Measurements from ENCODE around the gene PKD2.

Gene PKD2

DNA sequence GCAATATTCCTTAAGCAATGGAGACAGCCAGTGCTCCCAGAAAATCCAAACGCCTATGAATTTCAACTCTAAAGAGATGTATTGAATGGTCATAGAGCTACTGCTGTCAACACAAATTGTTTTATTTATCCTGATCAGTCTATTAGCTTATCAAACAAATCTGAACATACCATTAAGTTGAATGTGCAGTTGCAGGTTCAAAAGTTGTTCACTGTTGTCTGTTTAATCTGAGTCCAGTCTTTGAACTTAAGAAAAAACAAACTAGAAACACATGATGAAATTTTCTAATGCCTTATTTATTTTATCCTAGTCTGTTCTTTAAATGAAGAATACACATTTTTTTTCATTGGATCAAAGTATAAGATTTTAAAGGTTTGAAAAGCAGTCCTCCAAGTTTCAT lies 73.2 kb downstream of the PKD2 start:
- TF ChIP-seq, protein P1, sequence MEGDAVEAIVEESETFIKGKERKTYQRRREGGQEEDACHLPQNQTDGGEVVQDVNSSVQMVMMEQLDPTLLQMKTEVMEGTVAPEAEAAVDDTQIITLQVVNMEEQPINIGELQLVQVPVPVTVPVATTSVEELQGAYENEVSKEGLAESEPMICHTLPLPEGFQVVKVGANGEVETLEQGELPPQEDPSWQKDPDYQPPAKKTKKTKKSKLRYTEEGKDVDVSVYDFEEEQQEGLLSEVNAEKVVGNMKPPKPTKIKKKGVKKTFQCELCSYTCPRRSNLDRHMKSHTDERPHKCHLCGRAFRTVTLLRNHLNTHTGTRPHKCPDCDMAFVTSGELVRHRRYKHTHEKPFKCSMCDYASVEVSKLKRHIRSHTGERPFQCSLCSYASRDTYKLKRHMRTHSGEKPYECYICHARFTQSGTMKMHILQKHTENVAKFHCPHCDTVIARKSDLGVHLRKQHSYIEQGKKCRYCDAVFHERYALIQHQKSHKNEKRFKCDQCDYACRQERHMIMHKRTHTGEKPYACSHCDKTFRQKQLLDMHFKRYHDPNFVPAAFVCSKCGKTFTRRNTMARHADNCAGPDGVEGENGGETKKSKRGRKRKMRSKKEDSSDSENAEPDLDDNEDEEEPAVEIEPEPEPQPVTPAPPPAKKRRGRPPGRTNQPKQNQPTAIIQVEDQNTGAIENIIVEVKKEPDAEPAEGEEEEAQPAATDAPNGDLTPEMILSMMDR (IDR thresholded peaks at IDR 0.05) = no peak

DNA sequence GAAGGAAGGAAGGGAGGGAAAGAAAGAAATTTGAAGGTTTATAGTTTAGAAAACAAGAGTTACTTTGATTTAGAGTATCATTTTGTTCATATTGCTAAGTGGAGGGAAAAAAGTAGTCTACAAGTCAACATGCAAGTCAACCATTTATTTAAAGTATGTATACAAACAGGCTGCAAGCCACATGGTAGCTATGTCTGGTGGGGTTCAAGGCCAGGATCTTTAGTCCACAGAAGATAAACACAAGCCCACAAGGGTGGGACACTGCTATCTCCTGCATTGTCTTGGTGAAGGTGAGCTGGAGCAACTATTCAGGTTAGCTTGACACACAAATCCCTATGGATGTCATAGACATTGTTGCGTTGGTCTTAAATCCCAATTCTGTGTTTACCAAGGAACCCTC lies 79.6 kb downstream of the PKD2 start:
- TF ChIP-seq, protein P1 (IDR thresholded peaks at IDR 0.05) = no peak

DNA sequence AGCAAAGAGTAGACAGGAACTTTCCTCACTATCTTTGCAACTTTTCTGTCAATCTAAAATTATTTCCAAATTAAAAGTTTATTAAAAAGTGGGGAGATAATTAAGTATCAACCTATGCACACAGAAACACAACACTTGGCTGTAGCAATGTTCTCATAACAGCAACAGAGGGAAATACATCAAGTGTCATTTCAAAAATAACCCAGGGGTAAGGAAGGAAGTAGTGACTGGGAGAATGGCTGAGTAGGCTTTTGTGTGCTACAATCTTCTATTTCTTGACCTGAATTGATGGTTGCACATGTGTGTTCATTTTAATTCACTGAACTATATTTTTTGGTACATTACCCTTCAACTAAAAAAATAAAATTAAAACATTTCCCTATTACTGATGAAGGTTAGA lies 83.5 kb downstream of the PKD2 start:
- TF ChIP-seq, protein P1 (IDR thresholded peaks at IDR 0.05) = no peak

DNA sequence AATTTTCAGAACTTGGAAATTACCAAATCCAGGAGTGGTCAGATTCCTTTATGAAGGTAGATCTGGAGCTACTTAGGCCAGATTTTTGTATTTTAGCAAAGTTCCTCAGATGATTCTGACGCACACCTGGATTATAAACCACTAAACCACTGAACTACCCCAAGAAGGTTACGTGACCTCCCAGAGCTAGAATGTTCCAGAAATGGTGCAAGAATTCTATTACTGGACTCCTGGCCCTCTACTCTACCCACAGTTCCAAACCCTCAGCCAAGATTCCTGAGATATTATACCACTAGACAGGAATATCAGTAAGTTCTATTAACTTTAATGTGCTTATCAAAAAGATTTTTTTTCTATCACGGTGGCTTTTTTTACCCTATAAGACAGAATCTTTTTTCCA lies 83.9 kb downstream of the PKD2 start:
- TF ChIP-seq, protein P1 (IDR thresholded peaks at IDR 0.05) = no peak

DNA sequence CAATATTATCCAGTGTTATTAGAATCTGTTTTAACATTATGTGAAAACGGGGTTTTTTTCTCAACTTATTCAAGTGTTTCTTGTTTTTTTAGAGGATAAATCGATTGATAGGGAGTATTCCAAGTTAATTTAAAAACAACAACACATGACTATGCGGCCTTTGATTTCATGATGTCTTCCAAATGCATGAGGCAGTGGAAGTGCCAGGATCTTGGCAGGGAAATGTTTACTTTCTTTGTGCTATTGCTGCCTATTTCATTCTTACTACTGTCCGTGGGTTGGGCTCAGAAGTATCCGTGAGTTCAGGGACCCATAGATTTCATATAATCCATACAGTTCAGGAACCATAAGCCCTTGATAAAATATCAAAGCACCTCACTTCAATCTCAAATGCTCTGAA lies 86.4 kb downstream of the PKD2 start:
- TF ChIP-seq, protein P1 (IDR thresholded peaks at IDR 0.05) = no peak

DNA sequence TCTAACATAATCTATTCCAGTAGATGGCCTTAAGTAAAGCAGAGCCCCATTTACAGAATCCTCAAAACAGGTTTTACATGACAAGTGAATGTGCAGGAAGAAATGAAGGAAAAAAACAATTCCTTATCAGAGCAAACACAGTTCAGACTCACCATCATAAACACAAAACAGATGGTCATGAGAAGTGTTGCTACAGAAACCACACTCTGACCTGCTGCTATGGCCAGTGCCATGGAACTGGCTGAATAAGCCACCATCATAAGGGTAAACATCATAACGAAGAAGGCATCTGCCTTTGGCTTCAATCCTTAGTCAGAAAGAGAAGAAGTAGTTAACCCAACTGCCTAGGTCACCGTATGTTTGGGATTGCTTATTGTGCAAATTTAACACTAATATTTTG lies 89.9 kb downstream of the PKD2 start:
- TF ChIP-seq, protein P1 (IDR thresholded peaks at IDR 0.05) = no peak

DNA sequence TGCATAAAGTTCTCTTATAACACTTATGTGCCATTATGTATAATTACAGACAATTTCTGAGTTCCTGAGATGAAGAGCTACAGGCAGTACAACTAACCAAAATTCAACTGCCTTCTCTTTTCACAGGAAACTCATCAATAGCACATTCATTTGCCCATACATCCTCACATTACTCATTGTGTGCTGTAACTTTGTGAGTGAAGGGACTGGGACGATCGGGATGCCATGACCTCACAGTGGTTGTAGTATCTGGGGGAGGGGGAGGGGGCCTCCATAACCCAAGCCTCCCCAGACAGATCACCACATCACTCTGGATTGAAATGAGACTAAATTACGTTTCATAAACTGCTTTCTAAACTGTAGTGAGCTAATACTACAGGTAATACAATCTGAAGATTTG lies 90.3 kb downstream of the PKD2 start:
- TF ChIP-seq, protein P1 (IDR thresholded peaks at IDR 0.05) = no peak

DNA sequence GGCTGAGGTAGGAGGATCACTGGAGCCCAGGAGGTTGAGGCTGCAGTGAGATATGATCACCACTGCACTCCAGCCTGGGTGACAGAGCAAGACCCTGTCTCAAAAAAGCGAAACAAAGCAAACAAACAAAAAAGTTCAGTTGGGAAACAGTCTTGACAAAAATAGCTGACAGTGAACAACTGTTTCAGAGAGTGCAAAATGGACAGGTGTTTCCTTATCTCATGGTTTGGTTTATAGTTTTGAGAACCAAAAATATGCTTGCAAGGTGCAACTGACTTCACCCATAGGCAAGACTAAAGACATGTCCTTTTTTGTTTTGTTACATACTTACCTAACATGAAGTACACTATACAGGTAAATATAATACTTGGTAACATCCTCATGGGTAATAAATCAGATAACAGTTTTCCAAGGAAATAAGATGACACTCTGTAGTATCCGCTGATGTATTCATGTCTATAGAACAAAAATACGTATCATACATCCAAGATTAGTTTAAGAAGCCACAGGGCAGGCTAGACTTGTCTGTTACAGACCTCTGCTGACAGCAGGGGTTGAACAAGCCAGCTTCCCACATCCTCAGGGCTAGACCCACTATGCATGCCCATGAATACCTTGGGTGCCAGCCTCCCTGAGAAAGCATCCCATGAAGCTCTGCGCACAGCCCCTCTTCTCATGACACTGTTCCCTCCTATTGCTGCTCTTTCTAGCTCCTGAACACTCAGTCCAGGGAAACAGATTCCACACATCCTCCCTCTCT lies 91.7 kb downstream of the PKD2 start:
- TF ChIP-seq, protein P1 (IDR thresholded peaks at IDR 0.05) = no peak
